Smooth muscle cell (in vitro differentiated cells): ENCODE results near the gene MAGED1. TPM values are rescaled to one million over a fixed set of nuclear protein-coding genes. Genes with fewer than 3 reads are reported as not detected.

Experiments
- DNase-seq: peaks from one replicate; lab custom pipeline; 2025; ENCODE audit not compliant: unreplicated experiment; lab: John Stamatoyannopoulos, UW
- H2AFZ ChIP-seq: fragments of 200-600 bp; sonication (generic); 2 replicates; pipeline ENCODE4 v1.6.0; 2016; ENCODE audit warnings: antibody characterized with exemption, low read depth, mild to moderate bottlenecking
- H3F3A ChIP-seq: fragments of 200-600 bp; sonication (generic); 2 replicates; pipeline ENCODE4 v1.6.0; 2017; ENCODE audit warnings: antibody characterized with exemption, low read depth
- H3K27ac ChIP-seq: fragments of 200-600 bp; sonication (generic); 2 replicates; pipeline ENCODE4 v1.5.1; 2016; ENCODE audit warnings: low read depth, mild to moderate bottlenecking
- H3K27me3 ChIP-seq: fragments of 200-600 bp; sonication (generic); 2 replicates; pipeline ENCODE4 v1.6.1; 2016; ENCODE audit warnings: low read depth, mild to moderate bottlenecking
- H3K36me3 ChIP-seq: fragments of 200-600 bp; sonication (generic); 2 replicates; pipeline ENCODE4 v1.5.1; 2016; ENCODE audit warnings: low read depth
- H3K4me1 ChIP-seq: fragments of 200-600 bp; sonication (generic); 2 replicates; pipeline ENCODE4 v1.5.1; 2016; ENCODE audit warnings: low read depth
- H3K4me2 ChIP-seq: fragments of 200-600 bp; sonication (generic); 2 replicates; pipeline ENCODE4 v1.6.0; 2016; ENCODE audit warnings: mild to moderate bottlenecking
- H3K4me3 ChIP-seq: fragments of 200-600 bp; sonication (generic); 2 replicates; pipeline ENCODE4 v1.5.1; 2016; ENCODE audit warnings: mild to moderate bottlenecking
- H3K79me2 ChIP-seq: fragments of 200-600 bp; sonication (generic); 2 replicates; pipeline ENCODE4 v1.6.0; 2016; ENCODE audit warnings: low read depth, mild to moderate bottlenecking
- H3K9ac ChIP-seq: fragments of 200-600 bp; sonication (generic); 2 replicates; pipeline ENCODE4 v1.6.0; 2016; ENCODE audit warnings: low read depth
- H3K9me3 ChIP-seq: fragments of 200-600 bp; sonication (generic); replicated peaks from 2 replicates; pipeline ENCODE4 v1.5.1; 2016; ENCODE audit warnings: low read depth
- H4K20me1 ChIP-seq: fragments of 200-600 bp; sonication (generic); 2 replicates; pipeline ENCODE4 v1.6.0; 2016; ENCODE audit warnings: low read depth
- WGBS: methylation state at CpG from one replicate; pipeline ENCODE4 v1.1.7; 2016; ENCODE audit warnings: low lambda C conversion rate; 5-methylcytosine and 5-hydroxymethylcytosine counted together
- polyA plus RNA-seq: library from polyadenylated mRNA; unstranded; fragments of >200 nt; fragmentation: Nextera tagmentation; extraction: Ambion mirVana; gene quantifications from 2 replicates; pipeline ENCODE4 v1.2.1, GENCODE V29; 2016
- total RNA-seq: library from RNA; depleted of rRNA; stranded (reverse); fragments of >200 nt; gene quantifications from 2 replicates; pipeline ENCODE4 v1.2.3, GENCODE V29; 2014
- TF ChIP-seq, protein P1 (sequence below): fragments of 200-600 bp; sonication (generic); IDR thresholded peaks from 2 replicates; pipeline ENCODE4 v1.5.1; 2017; ENCODE audit warnings: borderline replicate concordance, mild to moderate bottlenecking, antibody characterized with exemption; ENCODE audit not compliant: insufficient read depth, poor library complexity, severe bottlenecking

The MAGED1 gene
- total and polyA plus RNA-seq, 2 experiments from 2014 or later: 409 to 614 TPM

DNA sequence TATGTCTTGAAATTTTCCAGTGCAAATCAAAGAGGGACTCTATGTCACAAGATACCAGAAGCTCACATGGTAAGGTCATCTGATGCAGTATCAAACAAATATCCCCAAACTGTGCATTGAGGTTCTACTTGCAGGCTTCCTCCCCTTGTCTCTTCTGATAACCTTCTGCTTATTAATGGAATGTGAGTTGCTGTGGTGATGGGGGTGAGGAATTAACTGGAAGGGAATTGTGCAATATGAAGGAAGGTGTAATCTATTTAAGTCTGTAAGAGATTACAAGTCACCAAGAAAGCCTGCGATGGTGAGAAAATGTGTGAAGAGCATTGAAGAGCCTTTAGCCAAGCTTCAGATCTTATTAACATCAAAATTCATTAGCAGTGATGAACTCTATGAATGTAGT, 15.4 kb upstream of the MAGED1 start:
- Histone ChIP-seq H2AFZ (no peak overlapping the region), H4K20me1 (no peaks in the 10 kb centered on the region), H3K27ac (no peak overlapping the region), H3F3A (no peaks in the 10 kb centered on the region), H3K4me2 (no peak overlapping the region), H3K4me3 (no peak overlapping the region), H3K4me1 (no peaks in the 10 kb centered on the region), H3K79me2 (no peaks in the 10 kb centered on the region), H3K27me3 (no peaks in the 10 kb centered on the region), H3K36me3 (no peaks in the 10 kb centered on the region), H3K9me3 (no peaks in the 10 kb centered on the region), H3K9ac (no peak overlapping the region)
- no peak for DNase-seq
- WGBS: 92% methylated on average over 1 of the region's 1 CpG
- TF ChIP-seq, protein P1, sequence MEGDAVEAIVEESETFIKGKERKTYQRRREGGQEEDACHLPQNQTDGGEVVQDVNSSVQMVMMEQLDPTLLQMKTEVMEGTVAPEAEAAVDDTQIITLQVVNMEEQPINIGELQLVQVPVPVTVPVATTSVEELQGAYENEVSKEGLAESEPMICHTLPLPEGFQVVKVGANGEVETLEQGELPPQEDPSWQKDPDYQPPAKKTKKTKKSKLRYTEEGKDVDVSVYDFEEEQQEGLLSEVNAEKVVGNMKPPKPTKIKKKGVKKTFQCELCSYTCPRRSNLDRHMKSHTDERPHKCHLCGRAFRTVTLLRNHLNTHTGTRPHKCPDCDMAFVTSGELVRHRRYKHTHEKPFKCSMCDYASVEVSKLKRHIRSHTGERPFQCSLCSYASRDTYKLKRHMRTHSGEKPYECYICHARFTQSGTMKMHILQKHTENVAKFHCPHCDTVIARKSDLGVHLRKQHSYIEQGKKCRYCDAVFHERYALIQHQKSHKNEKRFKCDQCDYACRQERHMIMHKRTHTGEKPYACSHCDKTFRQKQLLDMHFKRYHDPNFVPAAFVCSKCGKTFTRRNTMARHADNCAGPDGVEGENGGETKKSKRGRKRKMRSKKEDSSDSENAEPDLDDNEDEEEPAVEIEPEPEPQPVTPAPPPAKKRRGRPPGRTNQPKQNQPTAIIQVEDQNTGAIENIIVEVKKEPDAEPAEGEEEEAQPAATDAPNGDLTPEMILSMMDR: no peak

DNA sequence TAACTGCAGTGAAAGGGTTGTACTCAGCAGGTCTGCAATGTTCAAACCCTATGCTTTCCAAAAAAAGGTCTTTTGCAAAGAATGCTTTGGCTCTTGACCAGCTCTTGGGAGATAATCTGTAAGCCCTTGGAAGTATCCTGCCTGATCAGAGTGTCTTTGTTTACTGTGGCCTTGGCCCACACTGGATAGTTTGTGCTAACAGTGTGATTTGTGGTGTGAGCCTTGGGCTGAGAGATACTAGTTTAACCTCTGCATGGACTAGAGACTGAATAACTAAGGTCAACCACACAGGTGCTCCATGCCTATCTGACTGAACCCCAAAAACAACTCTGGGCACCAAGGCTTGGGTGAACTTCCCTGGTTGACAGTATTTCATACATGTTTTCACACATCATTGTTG, 3.6 kb upstream of the MAGED1 start:
- TF ChIP-seq, protein P1: no peak
- H3K27ac ChIP-seq: no peak overlapping the region
- H3K36me3 ChIP-seq: no peaks in the 10 kb centered on the region
- no peak overlapping the region for H3K4me3 ChIP-seq
- H4K20me1 ChIP-seq: peaks cover 10% of the 10 kb centered on the region
- H3K9ac ChIP-seq: no peak overlapping the region
- H2AFZ ChIP-seq: no peak overlapping the region
- H3F3A ChIP-seq: no peaks in the 10 kb centered on the region
- H3K79me2 ChIP-seq: peaks cover 14% of the 10 kb centered on the region
- H3K4me2 ChIP-seq: no peak overlapping the region
- H3K4me1 ChIP-seq: no peaks in the 10 kb centered on the region
- no peaks in the 10 kb centered on the region for H3K9me3 ChIP-seq
- no peak for DNase-seq
- no peaks in the 10 kb centered on the region for H3K27me3 ChIP-seq

DNA sequence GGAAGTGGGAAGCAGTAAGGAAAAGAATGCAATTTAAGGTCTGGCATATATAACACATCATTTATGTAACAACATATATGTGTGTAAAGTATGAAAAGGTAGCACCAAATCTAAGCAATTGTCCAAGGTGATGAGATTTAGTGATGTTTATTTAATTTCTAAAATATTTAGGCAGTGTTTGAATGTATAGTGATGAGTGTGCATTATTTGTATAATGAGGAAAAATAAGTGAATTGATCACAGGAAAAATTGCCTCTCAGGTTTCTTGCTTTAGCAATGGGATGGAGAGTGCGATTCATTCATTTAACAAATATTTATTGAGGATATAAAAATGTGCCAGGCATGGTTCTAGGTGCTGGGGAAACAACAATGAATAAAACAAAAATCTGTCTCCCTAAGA, 2.2 kb upstream of the MAGED1 start:
- H3K9ac ChIP-seq: no peak overlapping the region
- H3K27ac ChIP-seq: peak overlapping the region; percentile 47
- TF ChIP-seq, protein P1: no peak
- H2AFZ ChIP-seq: no peak overlapping the region
- H3K9me3 ChIP-seq: no peaks in the 10 kb centered on the region
- H3K36me3 ChIP-seq: no peaks in the 10 kb centered on the region
- peaks cover 4% of the 10 kb centered on the region for H3F3A ChIP-seq
- H3K79me2 ChIP-seq: peaks cover 28% of the 10 kb centered on the region
- no peak overlapping the region for H3K4me3 ChIP-seq
- 74% methylated on average over 1 of the region's 1 CpG for WGBS
- H4K20me1 ChIP-seq: peaks cover 24% of the 10 kb centered on the region
- H3K27me3 ChIP-seq: no peaks in the 10 kb centered on the region
- H3K4me1 ChIP-seq: peaks cover 4% of the 10 kb centered on the region
- H3K4me2 ChIP-seq: no peak overlapping the region
- no peak for DNase-seq

DNA sequence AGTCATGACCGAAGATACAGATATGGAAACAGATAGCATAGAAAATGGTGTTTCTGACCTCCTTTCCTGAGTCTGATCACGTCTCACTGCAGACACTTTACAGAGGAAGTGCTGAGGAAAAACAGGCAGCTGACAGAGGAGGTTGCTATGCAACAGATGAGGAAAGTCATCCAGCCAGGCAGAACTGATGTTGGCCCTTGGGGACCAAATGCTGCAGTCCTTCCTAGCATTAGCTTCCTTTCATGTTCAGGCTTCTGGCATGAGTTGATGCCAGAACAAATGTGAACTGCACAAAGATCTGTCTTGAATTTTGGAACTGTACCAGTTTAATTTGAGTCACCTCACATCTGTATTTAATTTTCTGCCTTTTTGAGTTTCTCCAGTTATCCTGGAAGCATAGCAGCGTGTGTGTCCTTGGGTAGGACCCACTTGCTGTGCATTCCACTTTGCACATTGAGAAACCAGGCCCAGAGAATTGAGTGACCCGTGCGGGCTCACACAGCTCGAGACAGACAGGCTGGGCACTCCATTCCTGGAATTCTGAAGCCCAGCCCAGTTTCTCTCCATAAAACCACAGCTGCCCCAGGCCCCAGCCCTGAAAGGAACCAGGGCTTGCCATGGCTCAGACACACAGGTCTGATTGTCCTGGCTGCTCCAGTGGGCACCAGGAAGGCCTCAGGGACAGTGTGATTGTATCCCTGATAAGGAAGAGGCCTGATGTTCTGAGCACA, 1.4 kb upstream of the MAGED1 start:
- H3K4me1 ChIP-seq: peaks cover 5% of the 10 kb centered on the region
- peaks cover 4% of the 10 kb centered on the region for H3F3A ChIP-seq
- H4K20me1 ChIP-seq: peaks cover 31% of the 10 kb centered on the region
- no peaks in the 10 kb centered on the region for H3K9me3 ChIP-seq
- H3K27ac ChIP-seq: peak overlapping the region; percentile 47
- H3K4me2 ChIP-seq: no peak overlapping the region
- TF ChIP-seq, protein P1: no peak
- 32% methylated on average over 6 of the region's 6 CpGs for WGBS
- no peaks in the 10 kb centered on the region for H3K27me3 ChIP-seq
- H3K79me2 ChIP-seq: peaks cover 35% of the 10 kb centered on the region
- DNase-seq: no peak
- no peak overlapping the region for H3K4me3 ChIP-seq
- H3K9ac ChIP-seq: no peak overlapping the region
- no peak overlapping the region for H2AFZ ChIP-seq
- H3K36me3 ChIP-seq: no peaks in the 10 kb centered on the region
